Measurements from ENCODE around the gene COQ10B.
"Not testable (repeated sequence)": the region's sequence is repeated elsewhere in the genome, so short reads cannot be mapped to it uniquely, and the experiment has no call there.

Gene COQ10B

DNA sequence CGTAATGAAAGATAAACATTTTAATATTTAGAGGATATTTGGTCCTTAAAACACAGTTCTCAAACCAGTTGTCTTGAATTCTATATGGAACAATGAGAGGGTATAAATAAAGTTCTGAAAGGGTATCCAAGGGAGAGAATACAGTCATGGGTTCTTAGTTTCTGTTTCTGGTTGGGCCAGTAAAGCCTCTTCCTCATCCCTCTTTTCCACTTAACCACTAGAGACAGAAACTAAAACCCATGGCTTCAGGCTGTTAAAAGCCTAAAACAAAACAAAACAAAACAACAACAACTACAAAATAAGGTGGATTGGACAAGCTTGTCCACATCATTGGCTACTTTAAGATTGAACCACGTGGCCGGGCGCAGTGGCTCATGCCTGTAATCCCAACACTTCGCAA is 18.8 kb downstream of the COQ10B start:
- no peak overlapping the region for H3K4me3 ChIP-seq (ENCODE audit: low read depth, low read length)
- TF ChIP-seq, protein P1, sequence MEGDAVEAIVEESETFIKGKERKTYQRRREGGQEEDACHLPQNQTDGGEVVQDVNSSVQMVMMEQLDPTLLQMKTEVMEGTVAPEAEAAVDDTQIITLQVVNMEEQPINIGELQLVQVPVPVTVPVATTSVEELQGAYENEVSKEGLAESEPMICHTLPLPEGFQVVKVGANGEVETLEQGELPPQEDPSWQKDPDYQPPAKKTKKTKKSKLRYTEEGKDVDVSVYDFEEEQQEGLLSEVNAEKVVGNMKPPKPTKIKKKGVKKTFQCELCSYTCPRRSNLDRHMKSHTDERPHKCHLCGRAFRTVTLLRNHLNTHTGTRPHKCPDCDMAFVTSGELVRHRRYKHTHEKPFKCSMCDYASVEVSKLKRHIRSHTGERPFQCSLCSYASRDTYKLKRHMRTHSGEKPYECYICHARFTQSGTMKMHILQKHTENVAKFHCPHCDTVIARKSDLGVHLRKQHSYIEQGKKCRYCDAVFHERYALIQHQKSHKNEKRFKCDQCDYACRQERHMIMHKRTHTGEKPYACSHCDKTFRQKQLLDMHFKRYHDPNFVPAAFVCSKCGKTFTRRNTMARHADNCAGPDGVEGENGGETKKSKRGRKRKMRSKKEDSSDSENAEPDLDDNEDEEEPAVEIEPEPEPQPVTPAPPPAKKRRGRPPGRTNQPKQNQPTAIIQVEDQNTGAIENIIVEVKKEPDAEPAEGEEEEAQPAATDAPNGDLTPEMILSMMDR (IDR thresholded peaks at IDR 0.05; ENCODE audit: borderline replicate concordance, insufficient read depth, low read depth, low read length), result no peak

GRCh38 chr2:197477797-197478196 is 24.4 kb downstream of the COQ10B start:
- TF ChIP-seq, protein P1 (IDR thresholded peaks at IDR 0.05; ENCODE audit: borderline replicate concordance, insufficient read depth, low read depth, low read length), result no peak
- no peak overlapping the region for H3K4me3 ChIP-seq (ENCODE audit: low read depth, low read length)

GRCh38 chr2:197480165-197481036 is 27.0 kb downstream of the COQ10B start:
- no peak overlapping the region for H3K4me3 ChIP-seq (ENCODE audit: low read depth, low read length)
- TF ChIP-seq, protein P1 (IDR thresholded peaks at IDR 0.05; ENCODE audit: borderline replicate concordance, insufficient read depth, low read depth, low read length), result no peak

GRCh38 chr2:197484248-197484647 is 30.9 kb downstream of the COQ10B start:
- H3K4me3 ChIP-seq (ENCODE audit: low read depth, low read length), result not testable (repeated sequence)

GRCh38 chr2:197486175-197486574 is 32.8 kb downstream of the COQ10B start:
- TF ChIP-seq, protein P1 (IDR thresholded peaks at IDR 0.05; ENCODE audit: borderline replicate concordance, insufficient read depth, low read depth, low read length), result no peak
- no peak overlapping the region for H3K4me3 ChIP-seq (ENCODE audit: low read depth, low read length)

DNA sequence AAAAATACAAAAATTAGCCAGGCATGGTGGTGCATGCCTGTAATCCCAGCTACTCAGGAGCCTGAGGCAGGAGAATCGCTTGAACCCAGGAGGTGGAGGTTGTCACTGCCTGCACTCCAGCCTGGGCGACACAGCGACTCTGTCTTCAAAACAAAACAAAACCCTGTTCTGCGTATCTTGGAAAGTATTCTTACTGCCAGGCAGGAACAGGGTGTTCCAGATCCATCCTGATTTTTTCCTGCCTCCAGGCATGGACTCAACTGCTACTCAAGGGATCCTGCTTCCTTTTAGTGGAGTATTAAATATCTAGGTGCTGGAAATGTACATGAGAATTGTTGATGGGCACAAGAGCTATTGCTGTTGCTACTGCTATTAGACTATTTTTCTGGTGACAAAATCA is 34.0 kb downstream of the COQ10B start:
- H3K4me3 ChIP-seq (ENCODE audit: low read depth, low read length), result no peak overlapping the region
- TF ChIP-seq, protein P1 (IDR thresholded peaks at IDR 0.05; ENCODE audit: borderline replicate concordance, insufficient read depth, low read depth, low read length), result no peak

DNA sequence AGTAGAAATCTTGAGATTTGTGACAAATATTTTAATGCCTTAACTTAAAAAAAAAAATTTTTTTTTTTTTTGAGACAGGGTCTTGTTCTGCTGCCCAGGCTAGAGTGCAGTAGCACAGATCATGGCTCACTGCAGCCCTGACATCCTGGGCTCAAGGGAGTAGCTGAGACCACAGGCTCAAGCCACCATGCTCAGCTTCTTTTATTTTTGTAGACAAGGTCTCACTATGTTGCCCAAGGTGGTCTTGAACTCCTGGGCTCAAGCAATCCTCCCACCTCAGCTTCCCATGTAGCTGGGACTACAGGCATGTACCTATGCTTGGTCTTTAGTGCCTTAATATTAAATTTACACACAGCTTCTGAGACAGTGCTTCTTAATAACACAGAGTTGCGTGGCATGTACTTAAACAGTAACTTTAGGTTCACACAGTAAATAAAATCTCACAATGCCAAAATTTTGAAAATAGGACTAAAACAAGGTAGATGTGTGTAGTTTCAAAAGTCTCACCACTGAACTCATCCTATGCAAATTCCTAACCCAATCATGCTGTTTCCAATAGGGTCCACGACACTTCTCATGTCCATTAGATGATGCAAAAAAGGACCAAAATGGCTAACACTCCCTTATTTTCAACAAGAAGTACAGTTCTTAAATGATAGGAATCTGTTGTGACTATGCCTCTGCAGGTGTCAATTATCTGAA is 42.2 kb downstream of the COQ10B start:
- H3K4me3 ChIP-seq (ENCODE audit: low read depth, low read length), result no peak overlapping the region
- TF ChIP-seq, protein P1 (IDR thresholded peaks at IDR 0.05; ENCODE audit: borderline replicate concordance, insufficient read depth, low read depth, low read length), result no peak

Measured in GM12875 (cell line).